HS-27A (cell line): ENCODE data around the gene CCIN.
"Not testable (repeated sequence)": the region's sequence is repeated elsewhere in the genome, so short reads cannot be mapped to it uniquely, and the experiment has no call there.

Experiments
- DNase-seq: peaks from one replicate; pipeline ENCODE4 v3.0.0-alpha.2; 2012; ENCODE audit warnings: low read depth, missing footprints

CCIN gene

DNA sequence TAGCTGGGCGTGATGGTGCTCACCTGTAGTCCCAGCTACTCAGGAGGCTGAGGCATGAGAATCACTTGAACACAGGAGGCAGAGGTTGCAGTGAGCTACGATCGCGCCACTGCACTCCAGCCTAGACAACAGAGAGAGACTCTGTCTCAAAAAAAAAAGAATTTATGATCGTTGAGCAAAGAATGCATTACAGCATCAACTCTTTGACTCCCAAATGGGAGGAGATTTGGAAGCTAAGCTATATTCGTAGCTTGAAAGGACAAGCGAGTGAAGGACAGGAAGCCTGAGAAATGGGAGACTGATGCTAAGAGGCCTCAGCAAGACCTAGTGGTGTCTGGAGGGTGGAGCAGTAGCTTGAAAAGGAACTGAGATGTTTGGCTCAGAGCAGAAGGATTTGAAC lies 10.3 kb upstream of the CCIN start:
- no peak for DNase-seq

DNA sequence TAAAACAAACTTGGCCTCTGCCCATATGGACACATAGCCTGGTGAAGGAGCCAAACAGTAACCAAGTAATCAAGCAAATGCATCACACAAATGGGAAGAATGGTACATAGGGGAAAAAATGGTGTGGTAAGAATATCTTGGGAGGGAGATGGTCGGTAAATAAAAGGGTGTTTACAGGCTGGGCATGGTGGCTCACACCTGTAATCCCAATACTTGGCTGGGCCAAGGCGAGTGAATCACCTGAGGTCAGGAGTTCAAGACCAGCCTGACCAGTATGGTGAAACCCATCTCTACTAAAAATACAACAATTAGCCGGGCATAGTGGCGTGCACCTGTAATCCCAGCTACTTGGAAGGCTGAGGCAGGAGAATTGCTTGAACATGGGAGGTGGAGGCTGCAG lies 9.7 kb upstream of the CCIN start:
- DNase-seq = not testable (repeated sequence)

DNA sequence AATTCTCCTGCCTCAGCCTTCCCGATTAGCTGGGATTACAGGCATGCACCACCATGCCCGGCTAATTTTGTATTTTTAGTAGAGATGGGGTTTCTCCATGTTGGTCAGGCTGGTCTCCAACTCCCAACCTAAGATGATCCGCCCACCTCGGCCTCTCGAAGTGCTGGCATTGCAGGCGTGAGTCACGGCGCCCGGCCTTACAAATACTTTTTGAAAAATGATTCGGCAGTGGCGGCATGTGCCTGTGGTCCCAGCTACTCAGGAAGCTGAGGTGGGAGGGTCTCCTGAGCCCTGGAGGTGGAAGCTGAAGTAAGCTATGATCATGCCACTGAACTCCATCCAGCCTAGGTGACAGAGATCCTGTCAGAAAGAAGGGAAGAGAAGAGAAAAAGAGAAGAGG lies 9.1 kb upstream of the CCIN start:
- DNase-seq = not testable (repeated sequence)

DNA sequence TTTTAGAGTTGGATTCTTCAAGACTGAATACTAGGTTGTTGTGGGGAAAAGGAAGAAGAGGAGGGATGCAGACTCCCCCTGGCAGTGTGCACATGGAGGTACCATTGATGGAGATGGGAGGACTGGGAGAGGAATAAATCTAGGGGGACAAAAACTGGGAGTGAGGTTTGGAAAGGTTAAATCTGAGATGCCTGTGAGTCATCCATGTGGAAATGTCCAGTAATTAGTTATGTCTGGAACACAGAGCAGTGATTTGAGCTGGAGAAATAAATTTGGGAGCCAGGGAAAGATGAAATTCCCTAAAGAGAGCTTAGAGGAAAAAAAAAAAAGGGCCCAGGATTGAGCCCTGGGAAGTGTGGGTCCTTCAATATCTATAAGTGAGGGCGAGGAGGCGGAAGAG lies 8.0 kb upstream of the CCIN start:
- DNase-seq = no peak

DNA sequence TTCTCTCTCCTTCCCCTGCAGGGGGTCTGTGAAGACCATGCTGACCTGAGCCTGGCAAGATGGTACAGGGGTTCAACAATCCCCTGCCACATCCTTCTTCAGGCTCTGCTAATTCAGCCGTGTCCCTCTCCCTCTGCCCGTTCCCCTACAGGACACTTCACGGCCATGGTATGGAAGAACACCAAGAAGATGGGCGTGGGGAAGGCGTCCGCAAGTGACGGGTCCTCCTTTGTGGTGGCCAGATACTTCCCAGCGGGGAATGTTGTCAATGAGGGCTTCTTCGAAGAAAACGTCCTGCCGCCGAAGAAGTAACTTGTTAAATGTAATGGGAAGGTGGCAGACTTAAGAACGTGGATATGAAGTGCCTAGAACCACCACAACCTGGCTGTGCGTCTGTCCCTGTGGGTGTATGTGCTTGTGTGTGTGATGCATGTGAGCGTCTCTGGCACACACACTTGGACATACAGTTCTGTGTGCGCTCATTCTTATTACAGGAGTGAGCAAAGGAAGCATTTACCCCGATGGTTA lies 6.9 kb upstream of the CCIN start:
- DNase-seq = no peak

DNA sequence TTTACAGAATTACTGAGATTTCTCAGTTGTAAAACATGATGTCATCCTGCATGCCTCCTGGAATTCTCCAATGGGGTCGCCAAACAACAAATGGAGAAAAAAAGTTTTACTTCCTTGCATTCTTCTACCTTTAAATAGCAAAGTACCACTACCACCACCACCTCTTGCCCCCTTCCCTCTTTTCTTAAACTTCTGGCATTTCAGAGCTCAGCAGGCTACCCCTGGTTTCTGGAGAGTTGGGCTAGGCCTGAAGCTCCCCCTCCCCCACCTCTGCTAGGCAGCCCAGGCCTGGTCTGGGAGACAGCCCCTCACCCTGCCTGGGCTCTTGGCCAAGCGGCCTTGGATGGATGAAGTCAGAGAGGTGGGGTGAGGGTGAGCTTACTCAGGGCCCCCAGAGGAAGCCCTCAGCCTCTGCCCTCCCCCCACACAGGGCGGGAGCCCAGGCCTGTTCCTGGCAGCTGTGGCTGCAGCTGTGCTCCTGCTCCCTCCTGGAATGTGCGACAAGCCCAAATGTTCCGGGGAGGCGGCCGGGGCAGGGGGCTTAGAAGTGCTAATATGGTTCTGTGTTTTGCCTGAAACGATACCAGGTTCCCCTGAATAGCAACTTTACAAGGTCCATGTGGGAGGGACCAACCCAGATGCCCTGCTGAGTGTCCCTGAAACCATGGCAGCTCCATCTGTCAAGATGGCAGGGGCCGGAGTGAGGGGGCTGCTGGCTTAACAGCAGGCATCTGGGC lies 6.0 kb upstream of the CCIN start:
- no peak for DNase-seq

DNA sequence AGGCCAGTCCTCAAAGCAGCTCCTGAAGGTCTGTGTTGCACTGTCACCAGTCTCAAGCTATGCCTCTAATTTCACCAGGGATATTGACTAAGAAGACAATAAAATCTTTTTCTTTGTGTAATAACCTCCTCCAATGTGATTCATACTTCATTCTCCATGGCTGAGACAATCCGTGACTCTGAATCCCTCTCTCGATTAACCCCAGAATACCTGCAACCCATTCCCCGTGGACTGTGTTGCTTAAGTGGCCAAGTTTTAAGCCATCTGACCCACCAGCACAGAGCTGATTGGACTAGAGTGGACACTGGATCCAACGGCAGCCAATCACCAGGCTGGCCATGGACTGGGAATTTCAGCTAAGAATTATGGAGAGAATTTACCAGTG lies 5.4 kb upstream of the CCIN start:
- DNase-seq = no peak

DNA sequence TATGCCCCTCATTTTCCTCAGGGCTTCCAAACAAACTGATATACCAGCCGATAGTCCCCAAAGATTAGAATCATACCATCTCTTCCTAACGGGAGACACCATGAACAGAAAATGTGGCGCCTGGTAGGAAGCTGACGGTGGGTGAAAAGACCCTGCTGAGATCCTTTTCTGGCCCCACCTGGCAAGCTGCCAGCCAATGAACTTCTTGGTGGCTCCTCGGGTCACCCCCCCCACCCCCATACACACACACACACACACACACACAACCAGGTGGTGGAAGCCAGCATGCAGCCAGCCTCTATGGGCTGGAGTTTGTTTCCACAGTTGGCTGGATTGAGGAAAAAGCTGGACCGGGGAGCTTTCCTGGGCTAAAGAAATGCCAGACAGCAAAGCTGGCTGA lies 4.8 kb upstream of the CCIN start:
- DNase-seq = no peak

DNA sequence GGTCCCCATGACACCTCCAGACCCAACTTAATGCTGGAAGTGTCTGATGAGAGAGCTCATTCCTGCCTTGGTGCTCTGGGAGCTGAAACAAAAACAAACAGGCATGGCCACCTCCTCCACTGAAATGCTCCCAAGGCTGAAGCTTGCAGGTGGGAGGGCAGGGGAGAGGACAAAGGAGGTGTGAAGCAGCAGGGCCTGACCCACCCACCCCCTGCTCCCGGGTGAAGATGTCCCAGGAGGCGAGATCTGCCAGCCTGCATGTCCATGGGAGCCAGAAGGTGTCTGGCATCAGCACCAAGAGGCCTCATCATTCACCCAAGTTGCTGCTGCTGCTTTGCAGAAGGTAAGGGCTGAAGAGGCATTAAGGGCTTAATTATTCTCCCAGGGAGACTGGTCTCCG lies 4.2 kb upstream of the CCIN start:
- no peak for DNase-seq

DNA sequence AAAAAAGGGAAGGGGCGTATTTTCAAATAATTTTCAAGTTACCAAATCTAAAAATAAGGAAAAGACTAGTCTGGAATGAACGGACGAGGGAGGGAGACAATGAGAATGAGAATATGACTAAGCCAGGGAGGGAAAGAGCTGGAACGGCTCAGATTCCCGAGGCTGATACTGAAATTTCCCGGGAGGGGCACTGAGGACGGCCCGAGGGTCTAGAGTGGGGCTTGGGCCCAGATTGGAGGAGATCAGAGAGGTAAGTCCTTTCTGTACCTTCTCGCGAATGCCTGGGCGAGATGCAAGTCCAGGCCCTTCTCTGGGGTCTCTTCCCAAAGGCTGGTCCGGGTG lies 3.4 kb upstream of the CCIN start:
- no peak for DNase-seq

DNA sequence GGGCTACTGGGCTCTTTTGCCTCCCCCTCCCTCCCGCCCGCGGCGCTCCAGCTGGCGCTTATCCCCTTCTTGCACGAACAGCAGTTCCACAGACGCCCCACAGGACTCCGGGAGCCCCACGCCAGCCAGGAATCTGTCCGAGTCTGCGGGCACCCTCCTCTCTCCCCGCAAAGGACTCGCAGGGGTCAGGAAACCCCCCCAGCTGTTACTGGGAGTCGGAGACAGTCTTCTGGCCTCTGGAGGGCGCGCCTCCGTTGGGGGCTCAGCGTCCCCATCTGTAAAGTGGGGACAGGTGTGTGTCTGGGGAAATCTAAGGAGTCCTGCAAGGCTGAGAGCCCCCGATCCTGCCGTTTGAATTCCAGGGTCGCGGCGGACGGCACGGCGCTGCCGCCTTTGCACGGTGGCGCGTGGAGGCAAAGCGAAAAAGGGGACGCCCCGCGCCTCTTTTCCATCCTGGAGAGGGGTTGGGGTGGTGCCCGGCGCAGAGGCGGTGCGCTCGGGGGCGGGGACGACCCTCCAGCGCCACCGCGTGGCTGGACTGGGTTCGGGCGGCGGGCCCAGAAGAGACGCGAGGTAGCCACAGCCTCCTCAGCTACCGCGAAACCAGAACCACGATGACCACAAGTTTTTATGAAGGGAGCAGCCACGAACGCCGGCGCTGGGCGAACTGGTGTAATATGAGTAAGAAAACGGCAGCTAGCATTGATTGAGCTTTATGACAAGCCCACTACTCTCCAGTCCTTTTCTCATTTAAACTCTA lies 2.8 kb upstream of the CCIN start:
- peak; percentile 68 for DNase-seq

DNA sequence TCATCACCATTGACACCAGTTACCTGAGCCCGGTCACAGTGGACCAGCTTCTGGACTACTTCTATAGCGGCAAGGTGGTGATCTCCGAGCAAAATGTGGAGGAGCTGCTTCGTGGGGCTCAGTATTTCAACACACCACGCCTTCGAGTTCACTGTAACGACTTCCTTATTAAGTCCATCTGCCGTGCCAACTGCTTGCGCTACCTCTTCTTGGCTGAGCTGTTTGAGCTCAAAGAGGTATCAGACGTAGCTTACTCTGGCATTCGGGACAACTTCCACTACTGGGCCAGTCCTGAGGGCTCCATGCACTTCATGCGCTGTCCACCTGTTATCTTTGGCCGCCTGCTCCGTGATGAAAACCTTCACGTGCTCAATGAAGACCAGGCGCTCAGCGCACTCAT lies 520 bp downstream of the CCIN start:
- no peak for DNase-seq

DNA sequence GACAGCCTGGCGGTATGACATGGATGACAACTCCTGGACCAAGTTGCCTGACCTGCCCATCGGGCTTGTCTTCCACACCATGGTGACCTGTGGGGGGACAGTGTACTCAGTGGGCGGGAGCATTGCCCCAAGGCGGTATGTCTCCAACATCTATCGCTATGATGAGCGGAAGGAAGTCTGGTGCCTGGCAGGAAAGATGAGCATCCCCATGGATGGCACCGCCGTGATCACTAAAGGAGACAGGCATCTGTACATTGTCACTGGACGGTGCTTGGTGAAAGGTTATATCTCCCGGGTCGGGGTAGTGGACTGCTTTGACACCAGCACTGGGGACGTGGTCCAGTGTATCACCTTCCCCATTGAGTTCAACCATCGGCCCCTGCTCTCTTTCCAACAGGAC lies 1.3 kb downstream of the CCIN start:
- DNase-seq = no peak

DNA sequence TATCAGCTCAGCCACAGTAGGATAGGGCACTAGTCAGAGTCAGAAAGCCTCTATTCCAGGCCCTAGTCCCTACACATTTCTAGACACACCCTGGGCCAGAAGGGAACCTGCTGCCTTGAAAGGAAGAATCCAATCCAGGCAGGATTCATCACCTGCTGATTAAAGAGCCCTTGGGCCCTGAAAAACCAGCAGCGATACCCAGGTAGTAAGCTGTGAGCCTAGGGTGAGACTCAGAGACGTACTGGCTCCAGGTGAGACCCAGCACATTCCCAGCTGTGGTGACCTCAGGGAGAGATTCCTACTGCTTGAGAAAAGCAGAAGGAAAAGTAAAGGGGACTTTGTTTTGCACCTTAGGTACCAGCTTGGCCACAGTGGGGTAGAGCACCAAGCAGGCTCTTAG lies 4.7 kb downstream of the CCIN start:
- no peak for DNase-seq

DNA sequence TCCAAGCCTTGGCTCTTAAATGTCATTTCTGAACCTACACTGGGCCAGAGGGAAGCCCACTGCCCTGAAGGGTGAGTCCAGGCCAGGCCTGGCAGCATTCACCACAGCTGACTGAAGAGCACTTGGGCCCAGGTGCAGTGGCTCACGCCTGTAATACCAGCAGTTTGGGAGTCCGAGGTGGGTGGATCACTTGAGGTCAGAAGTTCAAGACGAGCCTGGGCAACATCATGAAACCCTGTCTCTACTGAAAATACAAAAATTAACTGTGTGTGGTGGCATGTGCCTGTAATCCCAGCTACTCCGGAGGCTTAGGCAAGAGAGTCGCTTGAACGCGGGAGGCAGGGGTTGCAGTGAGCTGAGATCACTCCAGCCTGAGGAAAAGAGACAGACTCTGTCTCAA lies 5.1 kb downstream of the CCIN start:
- DNase-seq = no peak

DNA sequence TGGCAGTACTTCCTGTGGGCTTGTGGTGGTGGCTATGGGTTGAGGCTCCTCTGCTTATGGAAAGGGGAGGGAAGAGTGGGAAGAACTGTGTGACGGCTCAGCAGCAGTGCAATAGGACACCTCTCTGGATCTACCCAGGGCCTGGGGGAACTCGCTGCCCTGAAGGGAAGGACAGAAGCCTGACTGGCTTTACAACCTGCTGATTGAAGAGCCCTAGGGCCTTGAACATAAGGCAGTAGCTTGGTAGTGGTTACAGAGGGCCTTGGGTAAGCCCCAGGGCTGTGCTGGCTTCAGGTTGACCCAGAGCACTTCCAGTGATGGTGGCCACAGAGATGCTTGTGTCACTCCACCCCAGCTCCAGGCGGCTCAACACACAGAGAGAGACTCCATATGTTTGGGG lies 5.5 kb downstream of the CCIN start:
- no peak for DNase-seq

DNA sequence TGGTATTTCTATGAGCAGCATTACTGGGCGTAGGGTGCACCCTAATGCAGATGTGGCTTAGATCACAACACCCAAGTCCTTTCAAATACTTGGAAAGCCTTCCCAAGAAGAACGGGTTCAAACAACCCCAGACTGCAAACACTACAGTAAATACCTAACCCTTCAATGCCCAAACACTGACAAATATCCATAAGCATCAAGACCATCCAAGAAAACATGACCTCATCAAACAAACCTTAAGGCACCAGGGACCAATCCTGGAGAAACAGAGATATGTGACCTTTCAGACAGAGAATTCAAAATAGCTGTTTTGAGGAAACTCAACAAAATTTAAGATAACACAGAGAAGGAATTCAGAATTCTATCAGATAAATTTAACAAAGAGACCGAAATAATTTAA lies 6.0 kb downstream of the CCIN start:
- DNase-seq = not testable (repeated sequence)

DNA sequence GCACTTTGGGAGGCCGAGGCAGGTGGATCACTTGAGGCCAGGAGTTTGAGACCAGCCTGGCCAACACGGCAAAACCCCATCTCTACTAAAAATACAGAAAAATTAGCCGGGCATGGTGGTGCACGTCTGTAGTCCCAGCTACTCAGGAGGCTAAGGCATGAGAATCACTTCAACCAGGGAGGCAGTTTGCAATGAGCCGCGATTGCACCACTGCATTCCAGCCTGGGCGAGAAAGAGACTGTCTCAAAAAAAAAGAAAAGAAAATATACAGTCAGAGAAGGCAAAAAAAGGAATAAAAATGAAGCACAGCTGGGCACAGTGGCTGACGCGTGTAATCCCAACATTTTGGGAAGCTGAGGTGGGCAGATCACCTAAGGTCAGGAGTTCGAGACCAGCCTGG lies 7.3 kb downstream of the CCIN start:
- not testable (repeated sequence) for DNase-seq

DNA sequence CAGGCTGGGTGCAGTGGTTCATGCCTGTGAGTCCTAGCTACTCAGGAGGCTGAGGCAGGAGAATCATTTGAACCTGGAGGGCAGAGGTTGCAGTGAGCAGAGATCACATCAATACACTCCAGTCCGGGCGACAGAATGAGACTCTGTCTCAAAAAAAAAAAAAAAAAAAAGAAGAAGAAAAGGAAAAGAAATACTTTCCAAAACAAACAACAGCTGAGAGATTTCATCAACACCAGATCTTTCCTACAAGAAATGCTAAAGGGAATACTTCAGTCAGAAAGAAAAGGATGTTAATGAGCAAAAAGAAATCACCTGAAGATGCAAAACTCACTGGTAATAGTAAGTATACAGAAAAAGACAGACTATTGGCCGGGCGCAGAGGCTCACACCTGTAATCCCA lies 8.4 kb downstream of the CCIN start:
- no peak for DNase-seq

DNA sequence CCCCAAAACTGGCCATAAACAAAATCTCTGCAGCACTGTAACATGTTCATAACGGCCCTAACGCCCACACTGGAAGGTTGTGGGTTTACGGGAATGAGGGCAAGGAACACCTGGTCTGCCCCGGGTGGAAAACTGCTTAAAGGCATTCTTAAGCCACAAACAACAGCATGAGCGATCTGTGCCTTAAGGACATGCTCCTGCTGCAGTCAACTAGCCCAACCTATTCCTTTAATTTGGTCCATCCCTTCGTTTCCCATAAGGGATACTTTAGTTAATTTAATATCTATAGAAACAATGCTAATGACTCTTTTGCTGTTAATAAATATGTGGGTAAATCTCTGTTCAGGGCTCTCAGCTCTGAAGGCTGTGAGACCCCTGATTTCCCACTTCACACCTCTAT lies 11.1 kb downstream of the CCIN start:
- not testable (repeated sequence) for DNase-seq

DNA sequence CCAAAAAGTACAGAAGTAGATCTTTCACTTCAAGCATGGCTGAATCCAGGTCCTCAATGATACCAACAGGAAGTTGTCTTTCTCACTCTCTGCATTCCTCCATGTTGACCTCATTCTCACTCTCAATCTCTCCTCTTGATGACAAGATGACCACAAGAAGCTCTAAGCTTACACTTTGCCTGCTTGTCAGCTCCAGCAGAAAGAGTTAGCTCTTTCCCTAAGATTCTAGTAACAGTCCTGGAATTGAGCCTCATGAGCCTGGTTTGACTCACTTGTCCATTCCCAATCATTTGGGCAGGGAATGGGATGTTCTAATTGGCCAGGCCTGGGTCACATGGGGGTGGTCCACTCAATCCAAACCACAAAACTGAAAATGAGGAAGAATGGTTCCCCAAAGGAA lies 18.2 kb downstream of the CCIN start:
- peak; percentile 52 for DNase-seq

DNA sequence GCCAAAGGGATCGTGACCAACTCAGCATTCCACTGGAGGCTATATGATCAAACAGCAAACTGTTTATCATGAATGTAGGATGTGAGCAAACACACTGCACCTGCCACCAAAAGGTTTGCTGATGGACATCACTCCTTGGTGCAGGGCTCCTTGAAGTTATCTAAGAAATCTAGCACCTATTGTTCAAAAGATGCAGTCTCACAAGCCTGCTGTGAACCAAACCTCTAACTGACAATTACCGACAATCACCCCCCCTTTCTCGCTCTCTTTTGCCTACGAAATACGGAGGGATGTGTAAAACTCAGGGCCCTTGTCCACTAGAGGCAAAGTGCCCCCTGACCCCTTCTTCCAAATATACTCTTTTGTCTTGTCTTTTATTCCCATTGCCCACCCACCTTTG lies 19.0 kb downstream of the CCIN start:
- no peak for DNase-seq

DNA sequence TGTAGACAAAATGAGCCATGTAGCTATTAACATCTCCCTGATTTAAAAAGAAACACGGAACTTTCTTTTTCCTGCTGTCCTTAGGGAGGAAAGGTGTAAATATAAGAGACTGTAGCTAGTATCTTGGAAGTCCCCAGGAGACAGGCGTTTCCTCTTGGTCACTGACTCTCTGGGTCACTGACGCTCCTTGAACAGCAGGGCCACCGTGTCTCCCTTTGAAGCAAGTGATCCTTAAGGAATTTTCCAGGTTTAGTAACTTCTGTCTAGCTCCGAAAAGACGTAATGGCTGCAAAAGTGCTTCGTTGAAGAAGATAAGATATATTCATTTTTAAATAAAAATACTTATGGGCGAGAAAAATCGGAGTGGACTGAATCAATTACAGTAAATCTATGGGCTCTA lies 20.8 kb downstream of the CCIN start:
- DNase-seq = no peak
